OCI-LY7 (cell line): Measurements from ENCODE around the gene WIPF3.

Source experiments
- EZH2phosphoT487 ChIP-seq: fragments of 200-600 bp; sonication (generic); IDR thresholded peaks from 2 replicates; pipeline ENCODE4 v1.6.1; 2018; ENCODE audit warnings: low read depth, borderline replicate concordance, mild to moderate bottlenecking, mixed run types, antibody characterized with exemption, low read length, moderate library complexity, mixed read lengths
- TF ChIP-seq, protein P1 (sequence below): fragments of 200-600 bp; sonication (generic); conservative IDR thresholded peaks from 2 replicates; pipeline ENCODE4 v1.5.1; 2014; ENCODE audit warnings: mild to moderate bottlenecking, antibody characterized with exemption, low read length, moderate library complexity, mixed read lengths

- TF ChIP-seq, protein P1, sequence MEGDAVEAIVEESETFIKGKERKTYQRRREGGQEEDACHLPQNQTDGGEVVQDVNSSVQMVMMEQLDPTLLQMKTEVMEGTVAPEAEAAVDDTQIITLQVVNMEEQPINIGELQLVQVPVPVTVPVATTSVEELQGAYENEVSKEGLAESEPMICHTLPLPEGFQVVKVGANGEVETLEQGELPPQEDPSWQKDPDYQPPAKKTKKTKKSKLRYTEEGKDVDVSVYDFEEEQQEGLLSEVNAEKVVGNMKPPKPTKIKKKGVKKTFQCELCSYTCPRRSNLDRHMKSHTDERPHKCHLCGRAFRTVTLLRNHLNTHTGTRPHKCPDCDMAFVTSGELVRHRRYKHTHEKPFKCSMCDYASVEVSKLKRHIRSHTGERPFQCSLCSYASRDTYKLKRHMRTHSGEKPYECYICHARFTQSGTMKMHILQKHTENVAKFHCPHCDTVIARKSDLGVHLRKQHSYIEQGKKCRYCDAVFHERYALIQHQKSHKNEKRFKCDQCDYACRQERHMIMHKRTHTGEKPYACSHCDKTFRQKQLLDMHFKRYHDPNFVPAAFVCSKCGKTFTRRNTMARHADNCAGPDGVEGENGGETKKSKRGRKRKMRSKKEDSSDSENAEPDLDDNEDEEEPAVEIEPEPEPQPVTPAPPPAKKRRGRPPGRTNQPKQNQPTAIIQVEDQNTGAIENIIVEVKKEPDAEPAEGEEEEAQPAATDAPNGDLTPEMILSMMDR: no peak
- TF ChIP-seq EZH2phosphoT487: no peak
Observed at GRCh38 chr7:29818308-29818707, 12.0 kb downstream of the WIPF3 start.
